NCI-H1436 treated with DMSO at 0.1 percent for 48 hours (cell line): ENCODE measurements around the gene CLCNKB.
"Not testable (repeated sequence)": the region's sequence is repeated elsewhere in the genome, so short reads cannot be mapped to it uniquely, and the experiment has no call there.

Experiments
- DNase-seq: peaks from one replicate; lab custom pipeline; 2025; lab: John Stamatoyannopoulos, UW

CLCNKB gene

DNA sequence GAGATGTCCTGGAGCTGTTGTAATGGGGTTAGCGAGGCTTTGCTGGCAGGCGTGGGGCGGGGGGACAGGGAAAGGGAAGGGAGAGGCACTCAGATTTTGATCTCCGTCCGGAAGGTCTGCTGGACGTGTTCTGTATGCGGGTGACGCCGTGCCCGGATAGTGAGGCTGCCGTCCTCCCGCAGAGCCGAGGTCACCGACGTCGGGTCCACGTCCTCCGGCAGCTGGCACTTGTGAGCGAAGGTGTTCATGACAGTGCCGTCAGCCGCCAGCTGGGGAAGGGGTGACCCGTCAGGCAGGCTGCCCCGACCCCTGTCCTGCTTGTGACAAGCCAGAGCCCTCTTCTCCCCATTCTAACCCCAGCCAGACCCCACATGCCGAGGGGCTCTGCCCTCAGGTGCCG is 28.1 kb upstream of the CLCNKB start:
- no peak for DNase-seq

DNA sequence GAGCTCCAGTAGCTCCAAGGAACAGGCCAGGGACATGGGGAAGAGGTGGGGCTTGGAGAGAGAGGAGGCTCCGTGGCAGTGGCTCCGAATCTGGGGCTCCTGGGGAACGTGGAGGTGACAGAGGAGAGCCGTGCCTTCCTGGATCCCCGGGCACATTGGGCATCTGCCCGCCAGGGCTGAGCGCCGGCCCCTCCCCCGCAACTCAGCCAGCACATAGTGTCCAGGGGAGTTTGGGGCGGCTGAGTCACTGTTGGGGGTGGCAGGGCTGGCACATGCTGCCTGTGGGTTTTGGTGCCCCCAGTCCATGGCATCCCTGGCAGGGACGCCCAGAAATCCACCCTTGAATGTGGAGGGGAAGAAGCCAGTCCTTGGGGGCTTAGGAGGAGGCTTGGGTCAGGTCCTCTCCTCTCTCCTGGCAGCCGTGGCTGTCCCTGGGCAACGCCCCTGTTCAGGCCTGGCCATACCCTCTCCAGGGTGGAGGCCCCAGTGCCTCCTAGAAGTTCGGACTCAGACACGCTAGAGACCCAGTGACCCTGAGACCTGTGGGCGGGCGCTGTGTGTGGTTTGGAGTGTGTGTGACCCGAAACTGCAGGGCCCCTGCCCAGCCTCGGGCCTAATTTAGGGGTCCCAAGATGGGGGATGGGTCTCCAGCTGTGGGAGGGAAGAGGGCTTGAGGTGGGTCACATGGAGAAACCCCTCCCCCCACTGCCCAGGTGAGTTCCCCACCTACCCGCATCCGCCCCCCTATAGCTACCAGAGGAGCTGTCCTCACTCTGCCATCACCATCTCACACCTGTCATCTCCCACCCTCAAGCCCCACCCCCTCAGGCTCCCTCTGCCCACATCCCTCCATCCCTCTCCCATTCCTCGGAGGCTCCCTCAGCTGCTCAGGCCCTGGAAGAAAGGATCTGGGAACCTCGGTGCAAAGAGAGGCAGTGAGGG is 27.4 kb upstream of the CLCNKB start:
- DNase-seq = no peak

DNA sequence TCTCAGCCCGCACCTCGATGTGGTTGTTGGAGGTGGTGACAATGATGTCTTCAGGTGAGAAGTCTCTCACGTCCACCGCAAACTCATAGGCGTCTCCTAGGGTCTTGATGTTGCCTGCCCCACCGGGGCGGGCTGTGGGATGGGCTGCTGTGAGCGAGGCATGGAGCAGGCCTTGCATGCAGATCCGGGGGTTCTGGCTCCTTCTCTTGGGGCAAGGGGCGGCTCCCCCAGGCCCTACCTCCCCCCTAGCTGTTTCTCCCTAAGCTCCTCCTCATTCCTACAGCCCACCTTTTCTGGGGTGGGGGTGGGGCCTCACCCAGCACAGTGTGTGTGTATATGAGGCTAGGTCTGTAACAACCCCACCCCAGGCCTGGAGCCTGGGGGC is 26.5 kb upstream of the CLCNKB start:
- no peak for DNase-seq

DNA sequence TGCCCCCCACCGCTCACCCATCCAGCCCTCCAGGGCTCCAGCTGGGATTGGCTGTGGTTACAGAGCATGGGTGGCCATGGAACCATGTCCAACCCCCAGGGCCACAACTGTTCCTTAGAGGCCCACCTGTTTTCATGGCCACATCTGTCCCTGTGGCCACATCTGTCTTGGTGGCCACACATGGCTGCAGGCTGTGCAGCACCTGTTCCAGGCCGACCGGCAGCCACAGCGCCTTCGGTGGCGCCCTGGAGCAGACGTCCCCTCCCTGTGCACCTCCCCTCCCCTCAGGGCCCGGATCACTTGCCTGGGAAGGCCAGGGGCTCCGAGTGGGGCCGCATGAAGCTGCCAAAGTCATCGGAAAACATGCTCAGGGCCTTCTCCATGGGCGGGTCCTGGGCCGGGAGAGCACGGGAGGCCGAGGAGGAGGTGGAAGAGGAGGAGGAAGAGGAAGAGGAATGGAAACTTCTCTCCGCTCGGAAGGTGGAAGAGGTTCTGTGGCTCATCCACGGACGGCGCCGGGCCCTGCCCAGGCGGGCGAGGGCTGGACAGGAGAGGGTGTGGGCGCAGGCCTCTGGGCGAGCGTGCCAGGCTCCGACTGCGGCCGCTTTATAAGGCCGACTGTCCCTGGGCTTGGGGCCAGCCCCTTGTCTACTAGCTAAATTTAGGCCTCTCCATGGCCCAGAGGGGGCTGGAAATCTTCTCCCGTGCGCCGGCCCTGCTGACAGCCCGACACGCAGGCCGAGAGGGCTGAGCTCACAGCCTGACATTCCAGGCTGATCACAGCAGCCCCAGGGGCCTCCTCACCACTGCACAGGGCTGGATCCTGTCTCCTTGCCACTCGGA is 25.9 kb upstream of the CLCNKB start, which contains the start of gene HSPB7:
Gene HSPB7, minus strand, starts transcription at position 583 of the 843 bp plus-strand sequence. Its CDS starts 80 bp downstream, at position 503.
- DNase-seq = no peak

DNA sequence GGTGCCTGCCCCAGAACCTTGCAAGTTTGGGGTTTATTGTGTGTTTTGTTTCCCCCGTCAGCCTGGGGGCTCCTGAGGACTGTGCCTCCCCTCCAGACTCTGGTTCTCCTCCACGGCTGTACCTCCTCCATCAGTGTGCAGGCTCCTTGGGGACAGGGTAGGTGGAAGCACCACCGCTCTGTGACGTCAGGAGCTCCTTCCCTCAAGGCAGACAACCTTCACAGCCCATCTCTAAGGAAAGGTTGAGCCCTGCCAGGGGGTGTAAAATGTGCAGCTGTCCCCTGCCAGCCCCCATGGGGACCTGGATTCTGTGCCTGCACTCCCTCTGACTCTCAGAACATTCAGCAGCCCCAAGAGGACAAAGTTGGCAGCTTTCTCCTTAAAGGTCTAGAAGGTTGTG is 25.3 kb upstream of the CLCNKB start:
- DNase-seq = no peak

DNA sequence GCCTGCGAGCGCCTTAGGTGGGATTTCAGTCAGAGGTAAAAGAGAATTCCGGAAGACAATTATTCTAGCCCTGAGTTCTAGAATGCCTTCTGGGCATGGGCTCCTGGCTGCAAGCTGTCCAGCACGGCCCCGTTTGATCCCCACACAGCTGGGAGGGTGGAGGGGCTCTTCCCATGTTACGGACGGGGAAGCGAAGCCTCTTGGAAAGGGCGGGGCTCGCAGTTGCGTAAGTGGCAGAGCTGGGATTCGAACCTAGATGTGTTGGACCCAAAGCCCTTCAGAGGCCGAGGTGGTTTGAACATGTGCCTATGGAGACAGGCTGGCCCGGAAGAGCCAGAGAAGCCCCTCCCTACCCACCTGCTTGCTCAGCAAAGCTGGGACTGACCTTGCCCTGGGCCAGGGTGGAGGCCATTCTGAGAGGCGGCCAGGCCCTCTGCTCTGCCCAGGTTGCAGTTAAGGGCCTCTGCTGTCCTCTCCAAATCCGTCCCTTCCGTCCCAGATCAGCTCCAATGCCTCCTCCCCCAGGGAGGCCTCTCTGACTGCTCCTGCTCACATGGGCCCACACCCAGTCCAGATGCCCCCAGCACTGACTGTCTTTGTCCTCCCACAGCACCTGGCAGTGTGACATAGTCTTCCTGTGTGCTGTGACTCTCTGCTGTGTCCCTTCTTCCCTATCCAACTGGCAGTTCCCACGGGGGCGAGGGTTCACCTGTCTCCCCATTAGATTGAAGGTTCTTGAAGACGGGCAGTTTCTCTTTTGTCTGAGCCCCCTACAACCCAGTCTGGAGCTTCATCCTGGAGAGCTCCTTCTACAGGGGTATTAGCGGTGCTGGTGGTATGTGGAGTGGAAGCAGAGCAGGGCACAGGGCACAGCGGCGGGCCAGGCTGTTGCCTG is 24.6 kb upstream of the CLCNKB start:
- DNase-seq = no peak

DNA sequence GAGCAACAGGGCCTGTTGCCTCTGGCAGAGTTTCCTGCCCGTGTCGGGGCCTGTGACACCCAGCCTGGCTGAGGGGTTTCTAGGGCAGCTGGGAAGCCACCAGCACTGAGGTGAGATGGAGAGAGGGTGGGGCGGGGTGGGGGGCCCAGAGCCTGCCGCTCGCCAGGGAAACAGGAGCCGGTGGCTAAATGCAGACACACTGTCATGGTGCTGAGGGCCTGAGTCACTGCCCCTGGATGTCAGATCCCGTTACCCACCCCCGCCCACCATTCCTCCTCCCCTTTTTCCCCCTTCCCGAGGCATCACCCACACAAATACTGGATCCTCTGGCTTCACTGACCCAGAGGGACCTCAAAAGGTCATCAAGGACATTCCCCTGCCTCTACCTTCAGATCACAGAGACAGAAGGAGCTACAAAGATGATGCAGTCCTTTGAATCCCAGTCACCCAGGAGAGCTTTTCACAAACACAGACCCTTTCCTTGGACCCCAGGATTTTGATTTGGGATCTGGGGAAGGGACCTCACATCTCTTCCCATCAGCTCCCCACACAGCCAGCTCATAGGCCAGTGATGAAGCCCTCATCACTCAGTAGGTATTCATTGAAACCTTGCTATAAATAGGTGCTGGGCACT is 23.8 kb upstream of the CLCNKB start:
- DNase-seq = no peak

DNA sequence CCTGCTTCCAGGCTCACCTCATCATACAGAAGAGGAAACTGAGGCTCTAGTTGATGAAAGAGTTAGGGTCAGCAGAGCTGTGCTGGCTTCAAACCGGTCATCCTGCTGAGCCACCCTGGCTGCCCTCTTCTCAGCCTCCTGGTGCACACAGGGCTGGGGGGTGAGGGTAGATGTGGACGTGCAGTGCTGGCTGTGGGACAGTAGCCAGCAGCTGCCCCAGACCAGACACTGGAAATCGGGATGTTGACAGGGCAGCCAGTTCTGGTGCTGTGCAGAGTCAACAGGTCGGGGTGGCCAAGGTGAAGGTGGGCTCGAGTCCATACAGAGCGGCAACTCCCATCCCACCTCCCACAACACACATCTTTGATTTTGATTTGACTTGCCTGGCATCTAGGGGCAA is 23.3 kb upstream of the CLCNKB start:
- DNase-seq = no peak

DNA sequence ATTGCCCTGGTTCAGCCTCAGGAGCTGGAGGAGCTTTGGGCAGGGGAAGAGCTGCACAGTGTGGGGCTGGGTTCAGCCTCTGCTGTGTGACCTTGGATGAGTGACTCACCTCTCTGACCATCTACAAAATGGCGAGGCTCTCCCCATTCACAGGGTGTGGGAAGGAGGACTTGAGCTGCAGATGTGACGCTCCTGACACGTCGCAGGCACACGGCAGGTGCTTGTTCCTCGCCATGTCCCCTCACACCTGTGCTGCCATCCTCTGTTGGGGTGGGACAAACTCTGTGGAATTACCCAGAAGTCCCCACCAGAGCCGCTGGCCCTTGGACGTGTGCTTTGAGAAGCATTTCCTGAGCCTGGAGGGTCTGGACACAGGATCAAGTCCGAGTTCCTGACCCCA is 22.7 kb upstream of the CLCNKB start:
- DNase-seq = not testable (repeated sequence)

DNA sequence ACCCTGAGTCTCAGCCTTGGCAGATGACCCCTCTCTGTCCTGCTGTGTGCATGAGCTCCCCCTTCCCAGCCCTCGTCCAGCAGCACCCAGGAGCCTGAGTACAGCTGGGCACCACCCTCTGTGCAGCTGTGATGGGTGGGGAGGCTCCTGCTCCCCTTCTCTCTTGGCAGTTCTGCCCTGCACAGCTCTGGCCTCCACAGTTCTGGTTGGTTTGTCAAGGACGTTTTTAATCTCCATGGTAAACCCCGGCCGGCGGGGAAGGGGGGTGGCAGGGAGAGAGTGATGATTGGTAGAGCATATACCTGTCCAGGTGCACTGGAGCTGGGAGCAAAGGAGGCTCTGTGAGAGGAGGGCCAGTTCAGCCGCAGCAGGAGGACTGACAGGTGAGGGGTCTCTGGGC is 21.9 kb upstream of the CLCNKB start, which contains the start of gene CLCNKA:
Gene CLCNKA, plus strand, starts transcription at position 356 of the 400 bp plus-strand sequence. CDS start 584 bp downstream, outside the sequence.
- no peak for DNase-seq

DNA sequence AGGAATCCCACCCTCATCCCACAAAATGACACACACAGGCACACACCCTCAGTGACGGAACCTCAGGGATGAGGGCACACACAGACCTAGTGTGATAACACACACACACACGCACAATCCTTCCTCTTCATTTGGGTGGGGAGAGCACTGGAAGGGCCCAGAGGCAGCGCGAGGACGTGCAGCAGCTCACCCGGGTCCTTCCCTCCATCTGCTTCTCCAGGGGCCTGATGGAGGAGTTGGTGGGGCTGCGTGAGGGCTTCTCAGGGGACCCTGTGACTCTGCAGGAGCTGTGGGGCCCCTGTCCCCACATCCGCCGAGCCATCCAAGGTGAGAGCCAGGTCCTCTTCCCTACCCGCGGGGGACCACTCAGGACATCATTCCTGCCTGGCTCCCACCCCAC is 21.2 kb upstream of the CLCNKB start:
- no peak for DNase-seq

DNA sequence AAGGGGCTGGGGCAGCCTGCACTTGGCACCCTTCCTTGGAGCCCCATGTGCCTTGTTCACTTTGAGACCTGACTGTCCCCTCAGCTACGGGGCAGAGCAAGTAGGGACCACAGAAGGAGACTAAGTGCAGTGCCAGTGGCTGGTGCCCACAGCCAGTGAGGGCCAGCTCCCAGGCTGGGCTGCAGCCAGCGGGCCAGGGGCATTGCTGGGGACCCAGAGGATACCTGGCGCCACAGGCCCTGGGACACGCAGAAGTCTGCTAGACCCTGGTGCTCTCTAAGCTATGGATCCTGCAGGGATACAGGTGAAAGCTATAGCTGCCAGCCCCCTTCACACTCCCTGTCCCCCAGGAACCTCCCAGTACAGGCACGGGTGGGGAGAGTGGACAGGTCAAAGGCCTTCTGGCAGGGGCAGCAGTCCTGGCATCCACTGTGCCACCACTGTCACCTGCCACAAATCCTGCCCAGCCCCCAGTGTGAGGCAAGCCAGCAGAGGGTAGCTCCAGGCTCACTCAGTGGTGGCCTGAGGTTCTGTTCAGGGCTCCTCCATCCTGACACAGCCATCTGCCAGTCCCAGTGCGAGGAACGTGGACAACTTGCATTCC is 20.4 kb upstream of the CLCNKB start:
- no peak for DNase-seq

DNA sequence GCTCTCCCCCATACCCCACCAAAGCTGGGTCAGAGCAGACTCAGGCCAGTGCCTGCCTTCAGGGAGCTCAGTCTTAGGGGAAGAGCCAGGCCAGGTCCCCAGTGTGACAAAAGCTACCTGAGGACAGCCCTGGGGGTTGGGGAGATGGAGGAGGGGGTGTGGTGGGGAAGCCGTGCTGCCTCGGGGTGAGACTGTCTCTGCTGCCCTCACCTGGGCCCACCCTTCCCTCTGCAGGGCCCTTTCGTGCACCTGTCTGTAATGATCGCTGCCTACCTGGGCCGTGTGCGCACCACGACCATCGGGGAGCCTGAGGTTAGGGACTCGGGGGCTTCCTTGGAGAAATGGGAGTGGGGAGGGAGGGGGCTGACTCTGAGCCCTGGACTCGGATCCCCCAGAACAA is 17.3 kb upstream of the CLCNKB start:
- not testable (repeated sequence) for DNase-seq

DNA sequence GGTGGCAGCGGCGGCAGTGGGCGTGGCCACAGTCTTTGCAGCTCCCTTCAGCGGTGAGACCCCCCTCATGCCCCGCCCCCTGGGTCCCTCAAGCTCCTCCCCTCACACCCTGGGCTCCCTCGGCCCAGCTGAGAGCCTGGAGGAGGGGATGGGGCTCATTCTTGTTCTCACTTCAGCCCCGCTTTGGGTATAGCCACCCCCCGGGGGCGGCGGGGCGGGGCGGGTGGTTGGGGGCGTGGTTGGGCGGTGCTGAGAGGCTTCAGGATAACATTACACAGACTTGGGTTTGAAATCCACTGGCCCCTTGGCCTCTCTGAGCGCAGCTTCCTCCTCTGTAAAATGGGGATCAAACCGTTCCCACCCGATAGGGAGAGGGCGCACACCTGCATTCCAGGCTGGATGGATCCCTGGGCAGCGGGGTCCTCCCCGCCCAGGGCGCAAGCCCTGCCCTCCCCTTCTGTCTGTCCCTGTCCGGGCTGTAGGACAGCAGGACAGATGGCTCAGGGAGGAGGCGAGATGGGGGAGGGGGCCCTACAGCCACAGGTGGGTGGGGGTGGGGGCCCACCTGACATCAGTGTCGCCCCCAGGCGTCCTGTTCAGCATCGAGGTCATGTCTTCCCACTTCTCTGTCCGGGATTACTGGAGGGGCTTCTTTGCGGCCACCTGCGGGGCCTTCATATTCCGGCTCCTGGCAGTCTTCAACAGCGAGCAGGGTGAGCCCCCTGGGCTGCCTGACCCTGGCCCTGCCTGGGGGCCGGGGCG is 16.7 kb upstream of the CLCNKB start:
- no peak for DNase-seq

DNA sequence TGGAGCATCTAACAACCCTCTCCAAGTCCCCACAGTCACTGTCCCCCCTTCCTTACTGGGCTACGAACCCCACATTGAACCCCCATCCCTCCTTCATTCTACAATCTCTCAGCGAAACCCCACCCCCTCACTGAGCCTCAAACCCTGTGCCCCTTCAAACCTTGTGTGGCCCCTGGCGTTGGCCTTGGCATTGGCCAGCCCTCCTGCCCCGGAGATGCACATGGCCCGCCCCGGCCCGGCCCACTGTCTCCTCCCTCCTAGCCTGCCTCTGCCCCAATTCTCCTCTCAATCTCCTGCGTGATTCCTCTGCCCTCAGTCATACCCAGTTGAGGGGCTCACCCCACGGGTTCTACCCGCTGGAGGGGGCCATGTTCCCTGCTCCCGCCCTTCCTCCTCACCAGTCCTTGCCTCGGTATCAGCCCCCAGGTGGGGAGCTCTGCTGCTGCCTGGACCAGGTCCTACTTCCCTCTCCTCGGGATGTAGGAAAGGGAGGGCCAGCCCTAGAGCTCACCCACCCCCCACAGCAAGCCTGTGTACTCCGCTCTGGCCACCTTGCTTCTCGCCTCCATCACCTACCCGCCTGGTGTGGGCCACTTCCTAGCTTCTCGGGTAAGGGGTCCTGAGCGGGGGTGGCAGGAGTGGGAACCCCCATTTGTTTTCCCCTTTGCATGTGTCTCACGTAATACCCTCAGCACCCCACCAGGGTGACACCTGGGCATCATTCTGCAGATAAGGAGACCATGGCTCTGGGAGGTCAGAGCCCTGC is 15.2 kb upstream of the CLCNKB start:
- DNase-seq = no peak

DNA sequence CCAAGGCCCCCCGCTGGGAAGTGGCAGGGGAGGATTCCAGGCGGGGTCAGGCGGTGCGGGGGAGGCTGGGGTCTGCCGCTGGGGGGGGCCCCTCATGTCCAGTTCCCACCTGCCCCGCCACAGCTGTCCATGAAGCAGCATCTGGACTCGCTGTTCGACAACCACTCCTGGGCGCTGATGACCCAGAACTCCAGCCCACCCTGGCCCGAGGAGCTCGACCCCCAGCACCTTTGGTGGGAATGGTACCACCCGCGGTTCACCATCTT is 14.6 kb upstream of the CLCNKB start:
- DNase-seq = not testable (repeated sequence)

DNA sequence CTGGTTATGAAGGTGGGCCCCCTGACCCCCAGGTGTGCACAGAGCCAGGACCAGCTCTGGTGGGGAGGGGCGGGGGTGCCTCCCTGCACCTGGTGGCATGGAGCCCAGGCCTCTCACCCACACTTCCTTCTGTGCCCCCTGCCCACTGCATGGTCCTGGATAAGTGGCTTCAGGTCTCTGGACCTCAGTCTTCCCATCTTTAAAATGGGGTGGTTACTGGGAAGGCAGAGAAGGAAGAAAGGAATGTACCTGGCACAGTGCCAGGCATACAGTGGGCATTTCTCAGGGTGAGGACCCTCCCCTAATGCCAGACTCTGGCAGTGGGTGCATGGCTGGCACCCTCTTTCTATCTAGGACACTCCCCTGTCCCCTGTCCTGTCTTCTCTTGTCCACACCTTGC is 14.3 kb upstream of the CLCNKB start:
- no peak for DNase-seq

DNA sequence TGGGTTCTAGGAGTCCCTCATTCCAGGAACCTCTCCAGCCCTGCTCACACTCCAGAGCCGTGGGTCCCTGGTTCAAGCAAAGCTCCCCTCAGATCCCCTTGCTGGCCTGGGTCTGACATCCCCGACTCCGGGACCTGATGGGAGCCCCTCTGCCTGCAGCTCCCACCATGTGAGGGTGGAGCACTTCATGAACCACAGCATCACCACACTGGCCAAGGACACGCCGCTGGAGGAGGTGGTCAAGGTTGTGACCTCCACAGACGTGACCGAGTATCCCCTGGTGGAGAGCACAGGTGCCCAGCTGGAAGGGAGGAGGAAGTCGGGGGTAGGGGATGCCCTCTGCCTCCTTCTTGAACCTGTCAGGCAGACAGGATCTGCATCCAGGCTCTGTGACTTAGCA is 12.0 kb upstream of the CLCNKB start:
- no peak for DNase-seq

DNA sequence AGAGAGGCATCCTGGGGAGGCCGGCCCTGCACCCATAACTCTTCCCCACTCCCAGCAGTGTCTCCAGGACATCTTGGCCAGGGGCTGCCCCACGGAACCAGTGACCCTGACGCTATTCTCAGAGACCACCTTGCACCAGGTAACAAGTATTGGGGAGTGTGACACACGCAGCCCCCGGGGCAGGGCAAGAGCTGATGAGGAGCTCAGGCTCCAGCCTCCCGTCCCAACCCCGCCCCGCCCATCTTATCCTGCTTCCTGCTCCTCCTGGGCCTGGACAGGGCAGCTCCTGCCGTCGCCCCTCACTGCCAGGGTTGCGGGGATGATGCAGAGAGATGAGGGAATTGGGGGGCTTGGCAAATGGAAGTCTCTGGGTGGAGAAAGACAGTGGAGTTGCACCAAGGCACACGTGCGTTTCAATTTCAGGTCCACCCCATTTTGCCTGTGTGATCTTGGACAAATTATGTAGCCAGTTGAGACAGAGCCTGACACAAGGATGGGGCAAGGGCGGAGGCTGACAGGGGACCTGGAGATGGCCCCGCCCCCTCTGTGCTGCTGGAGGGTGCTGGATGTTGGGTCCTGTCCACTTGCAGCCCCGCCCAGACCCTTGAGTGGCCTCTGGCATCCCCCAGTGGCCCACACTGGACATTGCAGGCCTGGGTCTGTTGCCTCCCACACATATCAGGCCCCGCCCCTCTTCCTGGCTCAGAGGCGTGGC is 11.0 kb upstream of the CLCNKB start:
- DNase-seq = no peak
